ENCODE results near the gene AIFM3. TPM values are rescaled to one million over a fixed set of nuclear protein-coding genes. Genes with fewer than 3 reads are reported as not detected.
A peak's percentile ranks its signal among the peaks of the same experiment; 100 is the strongest.

The AIFM3 gene
- total RNA-seq, 1 experiment from 2014 or later, result 2.6 TPM

- ChIA-PET POLR2A (interaction anchor here (0.7 kb wide), 1 partner anchor 28 kb away, joined by 4 read pairs; no protein-coding TSS in a partner anchor), CTCF (interaction anchor here (0.6 to 1.1 kb wide), 3 partner anchors 30 to 168 kb away, joined by 3 read pairs; partner anchors contain the start of gene LZTR1)
- DNase-seq (ENCODE audit: low spot score) (no peak), ATAC-seq (no peak)
- Mint-ChIP-seq H3K4me1 (peaks cover 13% of the 10 kb centered on the region), H3K36me3 (peaks cover 39% of the 10 kb centered on the region), H3K27me3 (ENCODE audit: low read depth) (peaks cover 4% of the 10 kb centered on the region; the same call in 1 of the 2 replicates), H3K9me3 (no peaks in the 10 kb centered on the region), H3K4me3 (no peak overlapping the region), H3K27ac (no peak overlapping the region)
- TF ChIP-seq USF1 (CRISPR knock-in tag; IDR thresholded peaks at IDR 0.05) (no peak), ATF3 (CRISPR knock-in tag; conservative IDR thresholded peaks at IDR 0.05) (no peak), ZNF138 (CRISPR knock-in tag; conservative IDR thresholded peaks at IDR 0.05) (no peak), ZMAT4 (CRISPR knock-in tag; IDR thresholded peaks at IDR 0.05) (no peak), ATF1 (CRISPR knock-in tag; IDR thresholded peaks at IDR 0.05) (no peak), AFF4 (CRISPR knock-in tag; IDR thresholded peaks at IDR 0.05; ENCODE audit: borderline replicate concordance) (no peak), TEAD4 (CRISPR knock-in tag; IDR thresholded peaks at IDR 0.05) (no peak), ZNF532 (CRISPR knock-in tag; IDR thresholded peaks at IDR 0.05; ENCODE audit: borderline replicate concordance) (no peak), ESRRA (CRISPR knock-in tag; IDR thresholded peaks at IDR 0.05; ENCODE audit: borderline replicate concordance) (no peak), CTCF (IDR thresholded peaks at IDR 0.05) (no peak)
Observed at GRCh38 chr22:20951932-20952380, 15.1 kb upstream of the AIFM3 start.

- Mint-ChIP-seq H3K4me1 (peaks cover 12% of the 10 kb centered on the region), H3K9me3 (no peaks in the 10 kb centered on the region), H3K27me3 (ENCODE audit: low read depth) (peaks cover 4% of the 10 kb centered on the region; the same call in 1 of the 2 replicates), H3K4me3 (no peak overlapping the region), H3K27ac (peak overlapping the region; percentile 61), H3K36me3 (peaks cover 39% of the 10 kb centered on the region)
- DNase-seq (ENCODE audit: low spot score) (no peak), ATAC-seq (no peak)
- no peak for TF ChIP-seq JAZF1 (CRISPR knock-in tag; IDR thresholded peaks at IDR 0.05)
- peak; percentile 78 for TF ChIP-seq GABPB1 (CRISPR knock-in tag; IDR thresholded peaks at IDR 0.05)
- CTCF ChIA-PET, result interaction anchor here (1.0 kb wide), 1 partner anchor 30 kb away, joined by 3 read pairs; the partner anchor contains the start of gene LZTR1
- POLR2A ChIA-PET, result interaction anchor here (0.7 kb wide), 1 partner anchor 29 kb away, joined by 4 read pairs; no protein-coding TSS in a partner anchor
Observed at GRCh38 chr22:20952544-20953341, 14.3 kb upstream of the AIFM3 start.

All from WTC11 (cell line).